ENCODE data around the gene TTC34. TPM values are rescaled to one million over a fixed set of nuclear protein-coding genes. Genes with fewer than 3 reads are reported as not detected.

TTC34 gene
- total and polyA plus RNA-seq, 9 donors: 0.12 to 3.2 (median 2.2) TPM

- H3K4me1 ChIP-seq (ENCODE audit: insufficient read depth): no peaks in the 10 kb centered on the region
- peaks cover 0 to 10% of the 10 kb centered on the region in 2 donors for H3K9me3 ChIP-seq
- no peak overlapping the region for H3K4me3 ChIP-seq
- intact Hi-C loops (cut with DNase I): no loop called here
- no peak for TF ChIP-seq CTCF (IDR thresholded peaks at IDR 0.05)
- TF ChIP-seq POLR2A (IDR thresholded peaks at IDR 0.05): no peak
- TF ChIP-seq EP300 (IDR thresholded peaks at IDR 0.05): no peak
- 78 to 84% (median 80%) methylated on average over 22 to 24 of the region's 24 CpGs for WGBS, 3 donors
- no peak for DNase-seq
- no peak overlapping the region for H3K27ac ChIP-seq
- no peaks in the 10 kb centered on the region for H3K27me3 ChIP-seq
- H3K36me3 ChIP-seq: no peaks in the 10 kb centered on the region
Measured at GRCh38 chr1:2814511-2815075, 13.1 kb upstream of the TTC34 start.

- Histone ChIP-seq H3K27me3 (no peaks in the 10 kb centered on the region), H3K9me3 (peaks cover 0 to 10% of the 10 kb centered on the region in 2 donors), H3K4me1 (ENCODE audit: insufficient read depth) (no peaks in the 10 kb centered on the region), H3K36me3 (no peaks in the 10 kb centered on the region), H3K4me3 (no peak overlapping the region), H3K27ac (no peak overlapping the region)
- intact Hi-C loops (cut with DNase I): no loop called here
- no peak for DNase-seq
- TF ChIP-seq CTCF (IDR thresholded peaks at IDR 0.05) (no peak), POLR2A (IDR thresholded peaks at IDR 0.05) (no peak), EP300 (IDR thresholded peaks at IDR 0.05) (no peak)
- WGBS, 3 donors: 93 to 95% (median 95%) methylated on average over 32 to 34 of the region's 34 CpGs
Measured at GRCh38 chr1:2812939-2813653, 11.6 kb upstream of the TTC34 start.

GRCh38 chr1:2812136-2812535, 10.6 kb upstream of the TTC34 start:
- peaks cover 0 to 10% of the 10 kb centered on the region in 2 donors for H3K9me3 ChIP-seq
- no peaks in the 10 kb centered on the region for H3K27me3 ChIP-seq
- DNase-seq: no peak
- H3K4me3 ChIP-seq: no peak overlapping the region
- 66 to 76% (median 73%) methylated on average over 7 of the region's 7 CpGs for WGBS, 3 donors
- no peak for TF ChIP-seq POLR2A (IDR thresholded peaks at IDR 0.05)
- TF ChIP-seq CTCF (IDR thresholded peaks at IDR 0.05): no peak
- TF ChIP-seq EP300 (IDR thresholded peaks at IDR 0.05): no peak
- H3K4me1 ChIP-seq (ENCODE audit: insufficient read depth): no peaks in the 10 kb centered on the region
- intact Hi-C loops (cut with DNase I): no loop called here
- no peaks in the 10 kb centered on the region for H3K36me3 ChIP-seq
- H3K27ac ChIP-seq: no peak overlapping the region

GRCh38 chr1:2811533-2811918, 10.0 kb upstream of the TTC34 start:
- intact Hi-C loops (cut with DNase I): no loop called here
- H3K27ac ChIP-seq: no peak overlapping the region
- DNase-seq: no peak
- TF ChIP-seq POLR2A (IDR thresholded peaks at IDR 0.05): no peak
- TF ChIP-seq EP300 (IDR thresholded peaks at IDR 0.05): no peak
- no peak for TF ChIP-seq CTCF (IDR thresholded peaks at IDR 0.05)
- peaks cover 0 to 10% of the 10 kb centered on the region in 2 donors for H3K9me3 ChIP-seq
- 56 to 64% (median 58%) methylated on average over 8 of the region's 8 CpGs for whole genome bisulfite sequencing, 3 donors
- H3K36me3 ChIP-seq: no peaks in the 10 kb centered on the region
- H3K4me3 ChIP-seq: no peak overlapping the region
- H3K27me3 ChIP-seq: no peaks in the 10 kb centered on the region
- H3K4me1 ChIP-seq (ENCODE audit: insufficient read depth): no peaks in the 10 kb centered on the region

All from ovary (tissue), 9 donors.